Fibroblast of mammary gland (primary cell): Measurements from ENCODE around the gene C22orf15.

Experiments used
- DNase-seq: peaks from one replicate; pipeline ENCODE4 v3.0.0-alpha.2; 2010; ENCODE audit warnings: low read depth
- H3K4me3 ChIP-seq: 2 replicates; pipeline ENCODE4 v1.5.1; 2011; ENCODE audit warnings: low read depth, mild to moderate bottlenecking, low read length, moderate library complexity; ENCODE audit not compliant: control insufficient read depth
- TF ChIP-seq, protein P1 (sequence below): conservative IDR thresholded peaks from 2 replicates; pipeline ENCODE4 v1.5.1; 2011; ENCODE audit warnings: low read depth, low read length, inconsistent platforms; ENCODE audit not compliant: control insufficient read depth, insufficient read depth

C22orf15 gene

DNA sequence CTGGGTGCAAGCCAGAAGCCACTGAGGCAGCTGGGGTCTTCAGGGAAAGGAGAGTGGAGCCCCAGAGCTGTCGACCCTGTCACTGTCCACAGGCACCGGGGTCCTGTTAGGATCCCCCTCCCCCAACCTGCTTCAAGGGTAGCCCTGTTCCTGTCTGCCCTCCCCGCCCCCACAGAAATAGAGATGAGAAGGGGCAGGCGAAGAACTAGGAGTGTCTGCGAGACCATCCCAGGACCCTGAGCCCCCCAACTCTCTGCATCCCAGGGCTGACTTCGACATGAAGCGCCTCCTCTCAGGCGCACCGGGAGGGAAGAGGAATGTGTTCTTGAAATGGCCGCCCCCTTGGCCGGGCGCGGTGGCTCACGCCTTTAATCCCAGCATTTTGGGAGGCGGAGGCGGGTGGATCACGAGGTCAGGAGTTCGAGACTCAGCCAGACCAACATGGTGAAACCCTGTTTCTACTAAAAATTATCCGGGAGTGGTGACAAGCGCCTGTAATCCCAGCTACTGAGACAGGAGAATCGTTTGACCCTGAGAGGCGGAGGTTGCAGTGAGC lies 11.3 kb upstream of the C22orf15 start:
- peak overlapping the region; percentile 65 for H3K4me3 ChIP-seq
- TF ChIP-seq, protein P1, sequence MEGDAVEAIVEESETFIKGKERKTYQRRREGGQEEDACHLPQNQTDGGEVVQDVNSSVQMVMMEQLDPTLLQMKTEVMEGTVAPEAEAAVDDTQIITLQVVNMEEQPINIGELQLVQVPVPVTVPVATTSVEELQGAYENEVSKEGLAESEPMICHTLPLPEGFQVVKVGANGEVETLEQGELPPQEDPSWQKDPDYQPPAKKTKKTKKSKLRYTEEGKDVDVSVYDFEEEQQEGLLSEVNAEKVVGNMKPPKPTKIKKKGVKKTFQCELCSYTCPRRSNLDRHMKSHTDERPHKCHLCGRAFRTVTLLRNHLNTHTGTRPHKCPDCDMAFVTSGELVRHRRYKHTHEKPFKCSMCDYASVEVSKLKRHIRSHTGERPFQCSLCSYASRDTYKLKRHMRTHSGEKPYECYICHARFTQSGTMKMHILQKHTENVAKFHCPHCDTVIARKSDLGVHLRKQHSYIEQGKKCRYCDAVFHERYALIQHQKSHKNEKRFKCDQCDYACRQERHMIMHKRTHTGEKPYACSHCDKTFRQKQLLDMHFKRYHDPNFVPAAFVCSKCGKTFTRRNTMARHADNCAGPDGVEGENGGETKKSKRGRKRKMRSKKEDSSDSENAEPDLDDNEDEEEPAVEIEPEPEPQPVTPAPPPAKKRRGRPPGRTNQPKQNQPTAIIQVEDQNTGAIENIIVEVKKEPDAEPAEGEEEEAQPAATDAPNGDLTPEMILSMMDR, result no peak
- peak; percentile 17 for DNase-seq

DNA sequence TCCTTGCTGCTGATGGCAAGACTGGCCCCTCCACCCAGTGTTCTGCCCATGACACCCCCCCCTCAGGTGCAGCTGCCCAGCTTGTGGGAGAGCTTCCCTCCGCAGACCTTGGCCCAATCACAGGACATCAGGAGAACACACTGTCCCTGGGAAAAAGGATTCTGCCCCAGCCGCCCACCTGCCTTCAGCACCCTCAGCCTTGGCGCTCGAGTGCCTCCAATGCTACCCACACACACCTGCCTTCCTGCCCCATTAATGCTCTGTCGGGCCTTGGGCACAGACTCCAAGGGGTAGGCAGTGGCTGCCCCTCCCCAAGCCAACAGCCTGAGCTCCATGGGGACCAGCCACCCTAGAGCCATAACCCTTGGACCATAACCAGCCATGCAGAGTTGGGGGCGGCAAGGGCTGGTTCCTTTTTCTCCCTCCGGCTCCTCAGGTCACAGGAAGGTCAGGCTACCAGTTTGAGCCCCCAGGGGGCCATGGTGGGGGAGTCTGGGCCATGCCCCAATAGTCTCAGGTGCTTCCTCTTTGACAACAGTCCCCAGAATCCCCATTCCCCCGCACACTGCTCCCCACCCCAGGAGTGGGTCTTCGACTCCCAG lies 10.6 kb upstream of the C22orf15 start:
- DNase-seq, result no peak
- TF ChIP-seq, protein P1, result no peak
- H3K4me3 ChIP-seq, result no peak overlapping the region

DNA sequence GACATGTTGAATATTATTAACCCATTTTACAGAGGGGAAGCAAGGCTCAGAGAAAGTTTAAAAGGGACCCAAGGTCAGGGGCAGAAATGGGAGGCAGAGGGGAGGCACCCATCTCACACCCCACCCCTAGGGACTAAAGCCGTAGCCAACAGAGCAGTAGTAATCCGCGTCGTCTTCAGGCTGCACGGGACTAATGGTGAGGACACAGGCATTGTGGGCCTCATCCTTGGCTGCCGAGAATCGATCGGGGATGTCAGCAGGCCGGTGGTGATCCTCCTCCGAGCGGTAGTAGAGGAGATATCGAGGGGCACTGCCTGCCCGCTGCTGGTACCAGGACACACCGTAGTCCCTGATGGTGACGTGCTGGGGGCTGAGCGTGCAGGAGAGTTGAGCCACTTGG lies 10.0 kb upstream of the C22orf15 start:
- H3K4me3 ChIP-seq, result no peak overlapping the region
- TF ChIP-seq, protein P1, result no peak
- DNase-seq, result no peak

DNA sequence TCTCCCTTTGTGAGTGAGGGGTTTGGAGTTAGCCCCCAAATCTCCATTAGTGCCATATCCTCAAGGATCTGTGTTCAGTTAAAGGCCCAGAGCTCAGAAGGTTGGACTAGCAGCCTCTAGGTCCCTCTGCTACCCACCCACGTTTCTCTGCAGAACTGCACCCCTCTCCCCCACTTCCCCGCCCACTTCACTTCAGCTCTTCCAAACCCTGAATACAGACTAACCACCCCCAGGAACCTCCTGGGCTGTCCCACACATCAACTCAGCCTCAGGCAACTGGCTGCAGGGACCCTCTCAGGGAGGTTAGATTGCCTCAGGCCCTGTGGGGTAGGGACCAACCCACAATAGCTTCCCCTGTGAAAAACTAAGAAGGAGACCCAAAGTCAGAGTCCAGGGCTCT lies 9.4 kb upstream of the C22orf15 start:
- TF ChIP-seq, protein P1, result no peak
- H3K4me3 ChIP-seq, result no peak overlapping the region

DNA sequence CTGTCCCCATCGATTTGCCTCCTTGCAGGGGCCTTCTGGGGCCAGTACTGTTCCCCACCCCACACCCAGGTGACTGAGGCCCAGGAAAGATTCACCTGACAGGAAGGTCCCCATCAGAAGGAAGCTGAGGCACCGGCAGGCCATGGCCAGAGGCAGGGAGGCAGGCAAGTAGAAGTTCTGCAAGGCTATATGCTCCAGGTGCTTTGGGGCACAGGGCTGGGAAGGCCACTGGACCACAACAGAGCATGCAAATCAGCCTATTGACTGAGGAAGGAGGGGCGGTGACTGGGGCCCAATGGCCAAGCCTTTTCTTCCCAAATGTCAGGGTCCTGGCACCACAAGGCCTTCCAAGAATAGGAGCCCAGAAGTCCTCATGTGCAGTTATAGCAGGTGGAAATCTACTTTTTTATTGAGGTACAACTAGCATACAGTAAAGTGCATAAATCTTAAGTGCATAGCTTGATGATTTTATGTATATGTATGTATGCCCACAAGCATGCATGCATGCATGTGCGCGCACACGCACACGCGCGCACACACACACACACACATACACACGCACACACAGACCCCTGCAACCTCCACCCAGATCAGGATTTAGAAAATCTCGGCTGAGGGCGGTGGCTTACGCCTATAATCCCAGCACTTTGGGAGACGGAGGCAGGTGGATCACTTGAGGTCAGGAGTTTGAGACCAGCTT lies 8.4 kb upstream of the C22orf15 start, which contains the start of gene VPREB3:
VPREB3 (minus strand) TSS at position 206 of the 700 bp plus-strand sequence; CDS start at position 144, 62 bp downstream.
- H3K4me3 ChIP-seq, result no peak within 1 kb of the TSS
- TF ChIP-seq, protein P1, result no peak

More for the DNA sequence above, 9.4 kb upstream of the C22orf15 start:
- no peak for DNase-seq

DNA sequence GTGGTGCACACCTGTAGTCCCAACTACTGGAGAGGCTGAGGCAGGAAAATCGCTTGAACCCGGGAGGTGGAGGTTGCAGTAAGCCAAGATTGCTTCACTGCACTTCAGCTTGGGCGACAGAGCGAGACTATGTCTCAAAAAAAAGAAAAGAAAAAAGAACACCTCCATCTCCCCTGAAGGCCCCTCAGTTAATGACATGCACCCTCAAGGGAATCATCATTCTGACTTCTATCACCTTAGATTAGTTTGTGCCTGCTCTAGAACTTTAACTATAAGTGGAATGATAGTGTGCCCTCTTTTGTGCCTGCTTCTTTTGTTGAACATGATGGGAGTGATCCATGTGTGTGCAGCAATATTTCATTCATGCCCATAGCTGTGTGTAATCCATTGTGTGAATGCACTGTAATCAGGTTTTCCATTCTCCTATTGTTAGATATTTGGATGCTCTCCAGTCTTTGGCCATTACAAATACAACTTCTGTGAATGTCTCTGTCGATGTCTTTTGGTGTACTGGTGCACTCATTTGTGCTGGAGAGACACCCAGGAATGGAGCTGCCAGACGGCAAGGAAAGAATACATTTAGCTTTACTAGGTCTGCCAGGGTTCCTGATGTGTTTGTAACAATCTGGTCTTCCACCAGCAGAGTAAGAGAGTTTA lies 7.7 kb upstream of the C22orf15 start:
- H3K4me3 ChIP-seq, result no peak overlapping the region
- no peak for DNase-seq
- TF ChIP-seq, protein P1, result no peak

More for the DNA sequence above, 8.4 kb upstream of the C22orf15 start, which contains the start of gene VPREB3:
- no peak for DNase-seq
